Calu3 (cell line): ENCODE results near the gene CCDC124. TPM values are rescaled to one million over a fixed set of nuclear protein-coding genes. Genes with fewer than 3 reads are reported as not detected.
A peak's percentile ranks its signal among the peaks of the same experiment; 100 is the strongest.

Experiments
- BruUV-seq: library from RNA; stranded (reverse); fragments of 400-500 nt; replicated peaks from 2 replicates; lab custom pipeline; 2021; lab: Mats Ljungman, UMichigan
- CTCF ChIA-PET: fragments of 300-600 bp; sonication (Branson Sonifier 250); formaldehyde crosslinking; loops from one replicate; lab custom pipeline; 2022; ENCODE audit warnings: antibody characterized with exemption; lab: Charles Lee
- DNase-seq: peaks from one replicate; pipeline ENCODE4 v3.0.0; 2022
- H3K27ac Mint-ChIP-seq: one replicate; pipeline ENCODE4 v1.8.0; 2022; ENCODE audit warnings: mixed read lengths; ENCODE audit not compliant: unreplicated experiment
- H3K27me3 Mint-ChIP-seq: one replicate; pipeline ENCODE4 v1.8.0; 2022; ENCODE audit warnings: mixed read lengths; ENCODE audit not compliant: unreplicated experiment
- H3K36me3 Mint-ChIP-seq: one replicate; pipeline ENCODE4 v1.8.0; 2022; ENCODE audit warnings: mild to moderate bottlenecking, moderate library complexity, mixed read lengths; ENCODE audit not compliant: insufficient read depth, unreplicated experiment
- H3K4me1 Mint-ChIP-seq: one replicate; pipeline ENCODE4 v1.8.0; 2022; ENCODE audit warnings: mild to moderate bottlenecking, low read depth, mixed read lengths; ENCODE audit not compliant: unreplicated experiment
- H3K4me3 Mint-ChIP-seq: one replicate; pipeline ENCODE4 v1.8.0; 2022; ENCODE audit warnings: mild to moderate bottlenecking, low read depth, moderate library complexity, mixed read lengths; ENCODE audit not compliant: unreplicated experiment
- H3K9me3 Mint-ChIP-seq: one replicate; pipeline ENCODE4 v1.8.0; 2022; ENCODE audit warnings: low read depth, mixed read lengths; ENCODE audit not compliant: unreplicated experiment
- intact Hi-C: fragments of 100-400 bp; cut with micrococcal nuclease; formaldehyde crosslinking; loops from one replicate; pipeline ENCODE4 v1.10.0; 2022; ENCODE audit not compliant: unreplicated experiment
- total RNA-seq: library from RNA; stranded (reverse); gene quantifications from 2 replicates; pipeline ENCODE4 v1.2.3, GENCODE V29; 2022
- TF ChIP-seq, protein P1 (sequence below): fragments of 200-600 bp; IDR thresholded peaks from one replicate; pipeline ENCODE4 v1.8.0; 2022; ENCODE audit warnings: antibody characterized with exemption; ENCODE audit not compliant: unreplicated experiment

The CCDC124 gene
- total RNA-seq, 1 experiment from 2014 or later = 51.1 TPM

DNA sequence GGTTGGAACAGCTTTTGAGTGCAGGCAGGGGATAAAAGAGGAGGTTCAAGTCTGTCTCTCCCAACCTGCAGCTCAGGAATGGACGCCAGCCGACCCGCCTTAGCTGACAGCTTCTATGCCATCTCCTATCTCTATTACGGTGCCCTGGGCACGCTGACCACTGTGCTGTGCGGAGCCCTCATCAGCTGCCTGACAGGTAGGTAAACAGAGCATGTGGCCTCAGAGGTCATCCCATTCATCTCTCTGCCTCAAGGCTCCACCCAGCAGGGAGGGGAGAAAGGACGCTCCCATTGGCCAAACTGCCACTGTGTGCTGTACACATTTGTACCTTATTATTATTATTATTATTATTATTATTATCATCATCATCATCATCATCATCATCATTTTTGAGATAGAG, 44.6 kb upstream of the CCDC124 start:
- no peaks in the 10 kb centered on the region for H3K9me3 Mint-ChIP-seq
- intact Hi-C loops = no loop called here
- H3K36me3 Mint-ChIP-seq = no peaks in the 10 kb centered on the region
- no peaks in the 10 kb centered on the region for H3K4me1 Mint-ChIP-seq
- no peak for DNase-seq
- H3K4me3 Mint-ChIP-seq = no peak overlapping the region
- peaks cover 39% of the 10 kb centered on the region for H3K27me3 Mint-ChIP-seq
- H3K27ac Mint-ChIP-seq = no peak overlapping the region
- TF ChIP-seq, protein P1, sequence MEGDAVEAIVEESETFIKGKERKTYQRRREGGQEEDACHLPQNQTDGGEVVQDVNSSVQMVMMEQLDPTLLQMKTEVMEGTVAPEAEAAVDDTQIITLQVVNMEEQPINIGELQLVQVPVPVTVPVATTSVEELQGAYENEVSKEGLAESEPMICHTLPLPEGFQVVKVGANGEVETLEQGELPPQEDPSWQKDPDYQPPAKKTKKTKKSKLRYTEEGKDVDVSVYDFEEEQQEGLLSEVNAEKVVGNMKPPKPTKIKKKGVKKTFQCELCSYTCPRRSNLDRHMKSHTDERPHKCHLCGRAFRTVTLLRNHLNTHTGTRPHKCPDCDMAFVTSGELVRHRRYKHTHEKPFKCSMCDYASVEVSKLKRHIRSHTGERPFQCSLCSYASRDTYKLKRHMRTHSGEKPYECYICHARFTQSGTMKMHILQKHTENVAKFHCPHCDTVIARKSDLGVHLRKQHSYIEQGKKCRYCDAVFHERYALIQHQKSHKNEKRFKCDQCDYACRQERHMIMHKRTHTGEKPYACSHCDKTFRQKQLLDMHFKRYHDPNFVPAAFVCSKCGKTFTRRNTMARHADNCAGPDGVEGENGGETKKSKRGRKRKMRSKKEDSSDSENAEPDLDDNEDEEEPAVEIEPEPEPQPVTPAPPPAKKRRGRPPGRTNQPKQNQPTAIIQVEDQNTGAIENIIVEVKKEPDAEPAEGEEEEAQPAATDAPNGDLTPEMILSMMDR = no peak
- BruUV-seq = no TSS peak
- CTCF ChIA-PET = no interaction called here

DNA sequence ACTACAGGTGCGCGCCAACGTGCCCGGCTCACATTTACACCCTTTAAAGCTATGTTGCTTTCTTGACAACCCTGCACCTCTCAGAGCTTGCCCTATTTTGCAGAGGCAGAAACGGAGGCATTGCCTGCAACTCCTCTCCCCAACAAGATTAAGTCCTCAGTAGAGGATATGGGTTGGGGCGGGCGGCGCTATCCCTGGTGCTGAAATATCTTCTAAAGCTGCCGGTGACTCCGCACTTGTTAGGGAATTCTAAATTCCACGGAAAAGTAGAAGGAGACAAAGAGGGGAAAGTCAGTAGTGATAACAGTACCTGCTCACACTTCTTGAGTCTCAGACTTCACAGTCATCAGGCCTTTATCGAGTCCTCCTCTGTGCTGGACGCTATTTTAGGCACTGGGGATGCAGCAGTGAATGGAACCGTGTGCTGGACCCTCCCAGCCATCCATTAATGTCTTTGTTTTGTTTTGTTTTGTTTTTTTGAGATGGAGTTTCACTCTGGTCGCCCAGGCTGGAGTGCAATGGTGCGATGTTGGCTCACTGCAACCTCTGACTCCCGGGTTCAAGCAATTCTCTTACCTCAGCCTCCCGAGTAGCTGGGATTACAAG, 43.1 kb upstream of the CCDC124 start:
- Mint-ChIP-seq H3K27me3 (peaks cover 52% of the 10 kb centered on the region), H3K4me1 (no peaks in the 10 kb centered on the region), H3K36me3 (no peaks in the 10 kb centered on the region), H3K9me3 (no peaks in the 10 kb centered on the region), H3K4me3 (no peak overlapping the region), H3K27ac (no peak overlapping the region)
- no TSS peak for BruUV-seq
- intact Hi-C loops = no loop called here
- DNase-seq = peak; percentile 29
- TF ChIP-seq, protein P1 = no peak
- CTCF ChIA-PET = no interaction called here

DNA sequence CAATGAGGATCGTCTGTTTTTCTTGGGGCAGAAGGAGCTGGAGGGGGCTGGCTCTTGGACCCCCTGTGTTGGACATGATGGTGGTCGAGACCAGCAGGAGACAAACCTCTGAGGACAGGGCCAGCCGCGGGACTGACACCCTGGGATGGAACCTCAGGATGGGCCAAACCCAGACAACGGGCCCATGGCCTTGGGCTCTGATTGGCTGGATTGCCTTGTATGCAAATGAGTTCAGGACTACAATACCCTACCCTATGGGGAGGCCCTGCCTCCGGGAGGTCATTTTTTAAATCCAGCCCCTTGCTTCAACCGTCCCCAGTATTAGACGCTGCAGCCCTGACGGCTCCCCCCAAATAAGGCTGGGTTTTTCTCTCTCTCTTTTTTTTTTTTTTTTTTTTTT, 39.0 kb upstream of the CCDC124 start:
- CTCF ChIA-PET = interaction anchor here (0.7 kb wide), 1 partner anchor 21 kb away, joined by 6 read pairs; no protein-coding TSS in a partner anchor
- Mint-ChIP-seq H3K36me3 (no peaks in the 10 kb centered on the region), H3K9me3 (no peaks in the 10 kb centered on the region), H3K4me3 (no peak overlapping the region), H3K4me1 (no peaks in the 10 kb centered on the region), H3K27me3 (peaks cover 48% of the 10 kb centered on the region), H3K27ac (no peak overlapping the region)
- TF ChIP-seq, protein P1 = no peak
- intact Hi-C loops = no loop called here
- BruUV-seq = no TSS peak
- no peak for DNase-seq

DNA sequence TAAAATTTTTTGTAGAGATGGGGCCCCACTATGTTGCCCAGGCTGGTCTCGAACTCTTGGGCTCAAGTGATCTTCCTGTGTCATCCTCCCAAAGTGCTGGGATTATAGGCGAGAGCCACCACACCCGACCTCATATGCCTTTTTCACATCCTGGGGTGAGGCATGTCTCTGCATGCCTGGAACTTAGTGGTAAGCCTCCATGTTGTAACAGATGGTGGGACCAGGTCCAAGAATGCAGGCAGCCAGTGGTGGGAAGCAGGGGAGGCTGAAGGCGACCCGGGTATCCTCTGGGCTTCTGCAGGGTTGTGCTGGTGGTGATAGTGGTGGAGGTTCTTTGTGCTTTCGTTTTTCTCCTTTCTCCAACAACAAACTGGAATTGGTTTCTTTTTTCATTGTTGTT, 30.1 kb upstream of the CCDC124 start:
- no peaks in the 10 kb centered on the region for H3K36me3 Mint-ChIP-seq
- H3K27me3 Mint-ChIP-seq = peaks cover 35% of the 10 kb centered on the region
- intact Hi-C loops = no loop called here
- H3K27ac Mint-ChIP-seq = no peak overlapping the region
- CTCF ChIA-PET = interaction anchor here (0.7 kb wide), 1 partner anchor 22 kb away, joined by 3 read pairs; no protein-coding TSS in a partner anchor
- no peak for DNase-seq
- TF ChIP-seq, protein P1 = no peak
- H3K4me3 Mint-ChIP-seq = no peak overlapping the region
- no TSS peak for BruUV-seq
- H3K9me3 Mint-ChIP-seq = no peaks in the 10 kb centered on the region
- no peaks in the 10 kb centered on the region for H3K4me1 Mint-ChIP-seq
